Measurements from ENCODE around the gene SINHCAF.

The SINHCAF gene

GRCh38 chr12:31231611-31232360 lies 94.2 kb downstream of the SINHCAF start:
- DNase-seq (ENCODE audit: low read depth), result no peak
- TF ChIP-seq, protein P1, sequence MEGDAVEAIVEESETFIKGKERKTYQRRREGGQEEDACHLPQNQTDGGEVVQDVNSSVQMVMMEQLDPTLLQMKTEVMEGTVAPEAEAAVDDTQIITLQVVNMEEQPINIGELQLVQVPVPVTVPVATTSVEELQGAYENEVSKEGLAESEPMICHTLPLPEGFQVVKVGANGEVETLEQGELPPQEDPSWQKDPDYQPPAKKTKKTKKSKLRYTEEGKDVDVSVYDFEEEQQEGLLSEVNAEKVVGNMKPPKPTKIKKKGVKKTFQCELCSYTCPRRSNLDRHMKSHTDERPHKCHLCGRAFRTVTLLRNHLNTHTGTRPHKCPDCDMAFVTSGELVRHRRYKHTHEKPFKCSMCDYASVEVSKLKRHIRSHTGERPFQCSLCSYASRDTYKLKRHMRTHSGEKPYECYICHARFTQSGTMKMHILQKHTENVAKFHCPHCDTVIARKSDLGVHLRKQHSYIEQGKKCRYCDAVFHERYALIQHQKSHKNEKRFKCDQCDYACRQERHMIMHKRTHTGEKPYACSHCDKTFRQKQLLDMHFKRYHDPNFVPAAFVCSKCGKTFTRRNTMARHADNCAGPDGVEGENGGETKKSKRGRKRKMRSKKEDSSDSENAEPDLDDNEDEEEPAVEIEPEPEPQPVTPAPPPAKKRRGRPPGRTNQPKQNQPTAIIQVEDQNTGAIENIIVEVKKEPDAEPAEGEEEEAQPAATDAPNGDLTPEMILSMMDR (IDR thresholded peaks at IDR 0.05; ENCODE audit: control insufficient read depth, extremely low read depth, insufficient read depth), result no peak
- no peak overlapping the region for H3K4me3 ChIP-seq (ENCODE audit: low read depth, low read length)
